ENCODE measurements around the gene DLX4.

DNA sequence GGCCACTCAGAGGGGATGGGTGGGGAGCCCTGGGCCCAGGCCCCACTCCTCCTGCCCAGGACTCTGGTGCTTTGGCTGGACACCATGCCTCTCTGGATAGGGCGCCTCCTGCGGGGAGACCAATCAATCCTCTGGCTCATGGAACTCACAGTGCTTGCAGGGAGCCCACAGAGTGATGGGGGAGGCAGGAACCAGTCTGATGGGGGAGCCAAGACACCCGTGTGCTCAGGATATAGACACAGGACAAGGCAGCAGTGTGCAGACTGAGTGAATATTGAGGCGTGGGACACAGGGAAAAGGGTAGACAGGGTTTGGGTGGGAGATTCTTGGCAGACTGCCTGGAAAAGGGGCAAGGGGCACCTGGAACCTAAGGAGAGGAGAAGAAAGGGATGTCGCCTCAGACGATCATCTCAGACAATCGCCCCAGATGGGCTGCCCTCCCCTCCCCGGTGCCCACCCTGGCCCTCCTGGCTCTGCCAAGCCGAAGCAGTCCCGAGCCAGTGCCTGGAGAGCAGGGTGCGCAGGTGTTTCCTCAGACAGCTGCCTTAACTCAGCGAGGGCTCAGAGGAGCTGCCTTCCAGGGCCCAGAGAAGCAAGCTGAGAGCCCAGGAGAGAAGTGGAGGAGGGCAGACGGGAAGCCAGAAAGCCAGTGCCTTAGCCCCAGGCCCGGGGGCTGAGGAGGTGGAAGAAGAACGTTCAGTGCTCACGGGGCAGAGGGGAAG lies 37.4 kb upstream of the DLX4 start:
- TF ChIP-seq POLR2A (IDR thresholded peaks at IDR 0.05; ENCODE audit: low read length) (no peak), GATA1 (IDR thresholded peaks at IDR 0.05; ENCODE audit: low read depth, low read length) (no peak)
